IMR-90 (cell line): Measurements from ENCODE around the gene PFKFB2.

Experiments used
- BHLHE40 ChIP-seq: fragments of 150-350 bp; IDR thresholded peaks from 2 replicates; pipeline ENCODE4 v1.6.1; 2016; ENCODE audit warnings: mild to moderate bottlenecking, low read depth, low read length
- CEBPB ChIP-seq: IDR thresholded peaks from 2 replicates; pipeline ENCODE4 v1.6.1; 2012; ENCODE audit warnings: low read depth, low read length, improper control_type of control experiment
- FOS ChIP-seq: fragments of 150-350 bp; IDR thresholded peaks from 2 replicates; pipeline ENCODE4 v1.6.1; 2016; ENCODE audit warnings: low read depth, low read length
- MAFK ChIP-seq: IDR thresholded peaks from 2 replicates; pipeline ENCODE4 v1.6.1; 2012; ENCODE audit warnings: low read depth, low read length, improper control_type of control experiment
- MAZ ChIP-seq: IDR thresholded peaks from 2 replicates; pipeline ENCODE4 v1.6.1; 2012; ENCODE audit warnings: low read depth, mild to moderate bottlenecking, low read length, improper control_type of control experiment, moderate library complexity, borderline replicate concordance
- POLR2A ChIP-seq: IDR thresholded peaks from 2 replicates; pipeline ENCODE4 v1.6.1; 2012; ENCODE audit warnings: mild to moderate bottlenecking, low read depth, low read length
- RAD21 ChIP-seq: IDR thresholded peaks from 2 replicates; pipeline ENCODE4 v1.6.1; 2012; ENCODE audit warnings: low read length, improper control_type of control experiment
- RFX5 ChIP-seq: IDR thresholded peaks from 2 replicates; pipeline ENCODE4 v1.8.0; 2012; ENCODE audit warnings: low read depth, mild to moderate bottlenecking, low read length, moderate library complexity
- SMC3 ChIP-seq: fragments of 150-350 bp; IDR thresholded peaks from 2 replicates; pipeline ENCODE4 v1.6.1; 2016; ENCODE audit warnings: low read depth, mild to moderate bottlenecking, antibody characterized with exemption, low read length, moderate library complexity
- TF ChIP-seq, protein P1 (sequence below): conservative IDR thresholded peaks from 2 replicates; pipeline ENCODE4 v1.5.1; 2012; ENCODE audit warnings: mild to moderate bottlenecking, low read depth, low read length, improper control_type of control experiment
- TF ChIP-seq, protein P2 (sequence below): fragments of 150-350 bp; IDR thresholded peaks from 2 replicates; pipeline ENCODE4 v1.6.1; 2017; ENCODE audit warnings: mild to moderate bottlenecking, antibody characterized with exemption, low read length, low read depth
- TF ChIP-seq, protein P3 (sequence below): fragments of 150-350 bp; IDR thresholded peaks from 2 replicates; pipeline ENCODE4 v1.6.1; 2016; ENCODE audit warnings: low read depth, mild to moderate bottlenecking, low read length, moderate library complexity, borderline replicate concordance

DNA sequence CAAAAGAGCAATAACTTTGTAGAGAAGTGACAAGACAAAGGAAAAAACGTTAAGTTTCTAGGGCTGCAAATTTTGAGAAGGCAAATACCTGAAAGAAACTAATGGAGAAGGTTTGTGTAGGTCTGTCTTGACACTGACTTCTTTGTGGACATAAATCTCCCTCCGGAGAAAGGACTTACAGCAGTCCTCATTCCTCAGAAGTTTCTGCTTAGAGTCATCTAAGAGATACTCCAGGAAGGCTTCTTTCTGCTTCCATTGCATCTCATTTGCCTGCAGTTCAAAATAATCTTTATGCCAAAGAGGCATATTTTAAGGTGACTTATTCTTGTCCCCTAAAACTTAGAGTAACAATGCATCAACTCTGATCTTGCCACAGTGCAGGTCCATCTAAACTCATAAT is 31.2 kb downstream of the PFKFB2 start:
- TF ChIP-seq, protein P1, sequence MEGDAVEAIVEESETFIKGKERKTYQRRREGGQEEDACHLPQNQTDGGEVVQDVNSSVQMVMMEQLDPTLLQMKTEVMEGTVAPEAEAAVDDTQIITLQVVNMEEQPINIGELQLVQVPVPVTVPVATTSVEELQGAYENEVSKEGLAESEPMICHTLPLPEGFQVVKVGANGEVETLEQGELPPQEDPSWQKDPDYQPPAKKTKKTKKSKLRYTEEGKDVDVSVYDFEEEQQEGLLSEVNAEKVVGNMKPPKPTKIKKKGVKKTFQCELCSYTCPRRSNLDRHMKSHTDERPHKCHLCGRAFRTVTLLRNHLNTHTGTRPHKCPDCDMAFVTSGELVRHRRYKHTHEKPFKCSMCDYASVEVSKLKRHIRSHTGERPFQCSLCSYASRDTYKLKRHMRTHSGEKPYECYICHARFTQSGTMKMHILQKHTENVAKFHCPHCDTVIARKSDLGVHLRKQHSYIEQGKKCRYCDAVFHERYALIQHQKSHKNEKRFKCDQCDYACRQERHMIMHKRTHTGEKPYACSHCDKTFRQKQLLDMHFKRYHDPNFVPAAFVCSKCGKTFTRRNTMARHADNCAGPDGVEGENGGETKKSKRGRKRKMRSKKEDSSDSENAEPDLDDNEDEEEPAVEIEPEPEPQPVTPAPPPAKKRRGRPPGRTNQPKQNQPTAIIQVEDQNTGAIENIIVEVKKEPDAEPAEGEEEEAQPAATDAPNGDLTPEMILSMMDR: no peak
- TF ChIP-seq RFX5: no peak
- TF ChIP-seq MAFK: no peak
- TF ChIP-seq BHLHE40: no peak
- TF ChIP-seq POLR2A: no peak
- TF ChIP-seq, protein P2, sequence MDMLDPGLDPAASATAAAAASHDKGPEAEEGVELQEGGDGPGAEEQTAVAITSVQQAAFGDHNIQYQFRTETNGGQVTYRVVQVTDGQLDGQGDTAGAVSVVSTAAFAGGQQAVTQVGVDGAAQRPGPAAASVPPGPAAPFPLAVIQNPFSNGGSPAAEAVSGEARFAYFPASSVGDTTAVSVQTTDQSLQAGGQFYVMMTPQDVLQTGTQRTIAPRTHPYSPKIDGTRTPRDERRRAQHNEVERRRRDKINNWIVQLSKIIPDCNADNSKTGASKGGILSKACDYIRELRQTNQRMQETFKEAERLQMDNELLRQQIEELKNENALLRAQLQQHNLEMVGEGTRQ: no peak
- TF ChIP-seq RAD21: no peak
- TF ChIP-seq, protein P3, sequence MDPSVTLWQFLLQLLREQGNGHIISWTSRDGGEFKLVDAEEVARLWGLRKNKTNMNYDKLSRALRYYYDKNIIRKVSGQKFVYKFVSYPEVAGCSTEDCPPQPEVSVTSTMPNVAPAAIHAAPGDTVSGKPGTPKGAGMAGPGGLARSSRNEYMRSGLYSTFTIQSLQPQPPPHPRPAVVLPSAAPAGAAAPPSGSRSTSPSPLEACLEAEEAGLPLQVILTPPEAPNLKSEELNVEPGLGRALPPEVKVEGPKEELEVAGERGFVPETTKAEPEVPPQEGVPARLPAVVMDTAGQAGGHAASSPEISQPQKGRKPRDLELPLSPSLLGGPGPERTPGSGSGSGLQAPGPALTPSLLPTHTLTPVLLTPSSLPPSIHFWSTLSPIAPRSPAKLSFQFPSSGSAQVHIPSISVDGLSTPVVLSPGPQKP: no peak
- TF ChIP-seq FOS: no peak
- no peak for TF ChIP-seq CEBPB
- TF ChIP-seq SMC3: no peak
- TF ChIP-seq MAZ: no peak
